Right lobe of liver (tissue), 6 donors: ENCODE measurements around the gene FAM168A. TPM values are rescaled to one million over a fixed set of nuclear protein-coding genes. Genes with fewer than 3 reads are reported as not detected.

ENCODE experiments used
- ATAC-seq, 4 donors: fragments of 200-7000 bp; cut with Tn5 transposase; one replicate each; pipeline ENCODE4 v1.9.1; 2020; ENCODE audit warnings: mild to moderate bottlenecking in 4 of 4, moderate library complexity in 4 of 4
- DNase-seq, 3 donors: peaks; one replicate each; pipeline ENCODE4 v3.0.0-alpha.2; 2020
- H3K27ac ChIP-seq, 3 donors: fragments of 200-600 bp; one replicate each; pipeline ENCODE4 v1.8.0; 2022
- H3K27me3 ChIP-seq, 2 donors: fragments of 200-600 bp; one replicate each; pipeline ENCODE4 v1.8.0; 2022
- H3K36me3 ChIP-seq, 4 donors: fragments of 200-600 bp; sonication (generic) in 1 of 4; one replicate each; pipeline versions ENCODE4 v1.5.1 to v1.8.0; 2017 to 2022; ENCODE audit warnings: control low read depth in 1 of 4
- H3K4me1 ChIP-seq, 4 donors: fragments of 200-600 bp; sonication (generic) in 1 of 4; one replicate each; pipeline versions ENCODE4 v1.5.1 to v1.8.0; 2017 to 2022; ENCODE audit warnings: control low read depth in 1 of 4
- H3K4me3 ChIP-seq, 3 donors: fragments of 200-600 bp; one replicate each; pipeline ENCODE4 v1.8.0; 2022
- H3K9me3 ChIP-seq, 4 donors: fragments of 200-600 bp; sonication (generic) in 1 of 4; one replicate each; pipeline versions ENCODE4 v1.5.1 to v1.8.0; 2017 to 2022; ENCODE audit warnings: control low read depth in 1 of 4
- POLR2A ChIP-seq: fragments of 450-650 bp; IDR thresholded peaks from one replicate; pipeline ENCODE4 v1.6.1; 2017; ENCODE audit warnings: antibody characterized with exemption, mild to moderate bottlenecking
- WGBS: methylation state at CpG from one replicate; pipeline ENCODE4 v1.1.6; 2018; ENCODE audit warnings: low coverage, low lambda C conversion rate; ENCODE audit not compliant: insufficient coverage; ENCODE audit errors: missing lambda C conversion rate; 5-methylcytosine and 5-hydroxymethylcytosine counted together
- intact Hi-C, 2 donors: fragments of 100-400 bp; cut with DNase I; formaldehyde crosslinking; loops; one replicate each; pipeline versions ENCODE4 v1.11.2 to v1.14.1; 2022
- total RNA-seq, 6 experiments: library from RNA; depleted of rRNA in 2 of 6; stranded (reverse); fragments of >200 nt in 2 of 6; fragmentation: NEBNext Ultra II Directional in 3 of 6; extraction: Animal tissue kit (Norgen Biotek cat#: 25700) in 3 of 6; gene quantifications; one replicate each; pipeline versions ENCODE4 v1.1.0 to v1.2.4, GENCODE V29; 2016 to 2023
- TF ChIP-seq, protein P1 (sequence below), 4 donors: fragments of 200-600 bp in 3 of 4; fragments of 450-650 bp in 1 of 4; IDR thresholded peaks; one replicate each; pipeline versions ENCODE4 v1.5.1 to v1.8.0; 2016 to 2022; ENCODE audit warnings: antibody characterized with exemption in 4 of 4, mild to moderate bottlenecking in 2 of 4
- donor health status: DM: no; HTN: yes; CAD: no.
- donor health status: DM: no; HTN: no; CAD: no.
- donor health status: DM: no; HTN: no; CAD: no.
- donor health status: DM: no; HTN: yes; CAD: no.
- donor health status: DM: no; HTN: yes; CAD: no.

The FAM168A gene
- total RNA-seq, 6 experiments from 2014 or later, result 13.0 to 21.5 (median 15.9) TPM

DNA sequence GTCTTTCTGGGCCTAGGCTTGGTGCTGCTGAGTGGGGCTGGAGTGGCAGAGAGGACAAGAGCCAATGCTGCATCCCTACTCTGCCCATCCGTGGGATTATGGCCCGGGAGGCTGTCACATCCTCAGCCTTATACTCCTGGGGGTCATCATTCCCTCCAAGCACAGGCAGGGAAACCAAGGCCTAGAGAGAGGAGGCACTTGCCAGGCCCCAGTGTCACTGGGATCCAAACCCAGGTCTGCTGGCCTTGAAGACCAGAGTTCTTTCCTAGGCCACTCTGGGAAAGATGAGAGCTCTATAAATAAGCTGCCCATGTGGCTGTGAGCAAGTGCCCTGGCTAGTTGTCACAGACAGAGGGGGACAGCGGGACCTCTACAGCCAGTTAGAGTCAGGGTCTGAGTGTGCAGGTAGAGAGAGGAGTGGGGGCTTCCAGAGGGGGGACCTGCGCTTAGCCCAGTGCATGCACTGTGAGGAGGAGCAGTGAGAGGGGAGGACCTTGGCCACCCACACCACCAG lies 217.0 kb downstream of the FAM168A start:
- 80% methylated on average over 1 of the region's 4 CpGs for WGBS
- H3K36me3 ChIP-seq, result no peaks in the 10 kb centered on the region
- H3K27me3 ChIP-seq, result no peaks in the 10 kb centered on the region
- peaks cover 0 to 7% (median 2%) of the 10 kb centered on the region in 4 donors for H3K4me1 ChIP-seq
- no peak overlapping the region for H3K4me3 ChIP-seq
- H3K9me3 ChIP-seq, result no peaks in the 10 kb centered on the region
- ATAC-seq (no peak), DNase-seq (no peak)
- H3K27ac ChIP-seq, result no peak overlapping the region
- intact Hi-C loops, result loop anchor here in 1 of 2 donors (10.0 kb wide), 1 partner anchor 86 kb away; no protein-coding TSS in a partner anchor
- TF ChIP-seq POLR2A, result no peak
- TF ChIP-seq, protein P1, sequence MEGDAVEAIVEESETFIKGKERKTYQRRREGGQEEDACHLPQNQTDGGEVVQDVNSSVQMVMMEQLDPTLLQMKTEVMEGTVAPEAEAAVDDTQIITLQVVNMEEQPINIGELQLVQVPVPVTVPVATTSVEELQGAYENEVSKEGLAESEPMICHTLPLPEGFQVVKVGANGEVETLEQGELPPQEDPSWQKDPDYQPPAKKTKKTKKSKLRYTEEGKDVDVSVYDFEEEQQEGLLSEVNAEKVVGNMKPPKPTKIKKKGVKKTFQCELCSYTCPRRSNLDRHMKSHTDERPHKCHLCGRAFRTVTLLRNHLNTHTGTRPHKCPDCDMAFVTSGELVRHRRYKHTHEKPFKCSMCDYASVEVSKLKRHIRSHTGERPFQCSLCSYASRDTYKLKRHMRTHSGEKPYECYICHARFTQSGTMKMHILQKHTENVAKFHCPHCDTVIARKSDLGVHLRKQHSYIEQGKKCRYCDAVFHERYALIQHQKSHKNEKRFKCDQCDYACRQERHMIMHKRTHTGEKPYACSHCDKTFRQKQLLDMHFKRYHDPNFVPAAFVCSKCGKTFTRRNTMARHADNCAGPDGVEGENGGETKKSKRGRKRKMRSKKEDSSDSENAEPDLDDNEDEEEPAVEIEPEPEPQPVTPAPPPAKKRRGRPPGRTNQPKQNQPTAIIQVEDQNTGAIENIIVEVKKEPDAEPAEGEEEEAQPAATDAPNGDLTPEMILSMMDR (IDR thresholded peaks at IDR 0.05), result no peak

DNA sequence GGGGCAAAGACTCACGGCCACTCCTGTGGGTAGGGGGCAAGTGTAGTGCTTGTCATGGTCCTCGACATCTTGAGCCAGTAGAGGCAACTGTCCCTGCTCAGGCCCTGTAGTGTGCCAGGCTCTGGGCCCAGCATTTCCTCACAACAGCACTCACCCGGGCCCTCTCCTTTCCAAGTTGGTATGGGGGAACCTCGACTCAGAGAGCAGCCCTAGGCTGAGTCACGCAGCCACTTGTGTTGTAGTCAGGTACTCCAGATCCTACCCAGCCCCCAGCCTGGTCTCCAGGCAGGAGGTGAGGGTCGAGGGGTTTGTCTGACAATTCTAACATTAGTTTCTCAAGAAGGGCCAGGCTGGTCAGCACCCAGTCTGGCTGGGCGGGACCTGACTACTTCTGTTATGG lies 217.6 kb downstream of the FAM168A start:
- Histone ChIP-seq H3K36me3 (no peaks in the 10 kb centered on the region), H3K4me1 (peaks cover 0 to 4% (median 2%) of the 10 kb centered on the region in 4 donors), H3K27me3 (no peaks in the 10 kb centered on the region), H3K9me3 (no peaks in the 10 kb centered on the region), H3K4me3 (no peak overlapping the region), H3K27ac (peak overlapping the region in 1 of 3 donors; percentile 26)
- 44% methylated on average over 3 of the region's 7 CpGs for WGBS
- TF ChIP-seq, protein P1 (IDR thresholded peaks at IDR 0.05), result no peak
- TF ChIP-seq POLR2A, result no peak
- no peak for ATAC-seq
- intact Hi-C loops, result loop anchor here in 1 of 2 donors (10.0 kb wide), 1 partner anchor 86 kb away; no protein-coding TSS in a partner anchor
- no peak for DNase-seq

DNA sequence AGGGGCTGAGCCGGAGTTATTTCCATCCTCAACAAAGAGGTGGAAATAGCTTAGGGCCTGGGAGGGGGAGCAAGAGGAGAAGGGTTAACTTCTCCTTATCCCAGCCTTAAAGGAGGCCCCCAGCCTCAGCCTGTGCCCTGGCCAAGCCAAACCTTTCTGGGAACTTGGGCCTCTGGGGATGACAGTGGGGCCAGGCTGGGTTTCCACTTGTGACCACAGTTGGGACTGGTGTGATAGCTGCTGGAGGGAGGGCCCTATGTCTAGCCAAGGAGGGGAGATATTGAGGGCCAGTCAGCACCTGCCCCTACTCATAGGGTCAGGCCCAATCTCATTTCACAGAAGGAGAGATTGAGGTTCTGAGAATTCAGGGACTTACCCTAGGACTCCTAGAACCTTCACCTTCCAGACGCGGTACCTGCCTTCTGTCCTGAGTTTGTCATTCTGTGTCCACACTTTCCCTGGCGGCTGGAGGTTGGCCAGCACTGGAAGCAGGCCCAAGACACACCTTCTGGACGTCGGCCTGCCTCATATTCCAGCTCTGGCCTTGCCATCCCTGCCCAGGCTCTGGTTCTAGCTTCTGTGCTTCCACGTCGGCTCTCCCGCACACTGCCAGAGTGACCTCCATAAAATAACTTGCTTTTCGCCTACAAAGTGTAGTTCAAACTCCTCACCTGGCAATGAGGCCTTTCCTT lies 218.6 kb downstream of the FAM168A start:
- H3K27ac ChIP-seq, result no peak overlapping the region
- DNase-seq, result peak in 1 of 3 donors; percentile 73

DNA sequence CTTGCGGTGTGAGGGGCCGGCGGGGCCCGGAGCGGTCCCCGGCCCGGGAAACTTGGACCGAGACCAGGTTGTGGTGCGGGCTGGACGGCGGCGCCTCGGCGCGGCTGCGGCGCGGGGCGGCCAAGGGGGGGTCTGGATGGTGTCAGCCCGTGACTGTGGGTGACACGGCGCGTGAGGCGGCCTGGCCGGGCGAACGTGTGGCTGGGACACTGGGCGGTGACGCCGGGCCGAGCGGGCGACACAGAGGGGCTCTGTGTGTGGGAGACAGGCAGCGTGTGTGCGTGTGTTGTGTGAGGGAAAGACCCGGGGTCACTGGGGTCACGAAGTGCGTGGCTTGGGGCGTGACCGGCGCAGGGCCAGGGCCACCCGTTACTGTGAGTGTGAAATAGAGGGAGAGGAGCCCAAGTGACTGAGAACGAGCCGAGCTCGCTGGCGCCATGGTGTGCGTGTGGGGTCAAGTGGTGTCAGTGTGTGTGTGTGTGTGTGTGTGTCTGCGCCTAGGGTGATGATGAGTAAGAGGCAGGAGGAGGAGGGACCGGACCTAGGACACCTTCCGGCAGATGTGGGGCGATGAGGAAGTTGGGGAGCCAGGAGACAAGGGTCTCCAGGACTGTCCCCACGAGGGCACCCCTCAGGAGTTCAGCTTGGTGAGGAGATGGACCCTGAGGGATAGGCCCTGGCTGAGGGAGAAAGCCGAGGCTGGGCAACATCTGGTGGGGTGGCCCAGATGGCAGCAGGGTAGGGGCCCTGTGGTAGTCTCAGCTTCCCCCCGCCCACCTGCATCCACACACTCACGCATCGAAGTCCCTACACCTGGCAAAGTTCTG lies 220.9 kb downstream of the FAM168A start:
- peak overlapping the region; percentile 65 to 80 (median 72) for H3K4me3 ChIP-seq
- ATAC-seq (peak; percentile 9 to 47 (median 26)), DNase-seq (peak in 2 of 3 donors; percentile 63 to 76)
- peaks cover 0 to 4% (median 1%) of the 10 kb centered on the region in 4 donors for H3K4me1 ChIP-seq
- no peaks in the 10 kb centered on the region for H3K27me3 ChIP-seq
- H3K36me3 ChIP-seq, result no peaks in the 10 kb centered on the region
- H3K27ac ChIP-seq, result peak overlapping the region; percentile 53 to 89 (median 79)
- H3K9me3 ChIP-seq, result no peaks in the 10 kb centered on the region
- TF ChIP-seq, protein P1 (IDR thresholded peaks at IDR 0.05), result no peak
- TF ChIP-seq POLR2A, result peak; percentile 18
- WGBS, result 0% methylated on average over 3 of the region's 56 CpGs
- intact Hi-C loops, result no loop called here

More for the DNA sequence above, 218.6 kb downstream of the FAM168A start:
- intact Hi-C loops, result no loop called here
- Histone ChIP-seq H3K9me3 (no peaks in the 10 kb centered on the region), H3K4me1 (peaks cover 0 to 4% (median 1%) of the 10 kb centered on the region in 4 donors), H3K36me3 (no peaks in the 10 kb centered on the region), H3K4me3 (no peak overlapping the region), H3K27me3 (no peaks in the 10 kb centered on the region)
- TF ChIP-seq POLR2A, result no peak
- TF ChIP-seq, protein P1 (IDR thresholded peaks at IDR 0.05), result no peak
- WGBS, result 61% methylated on average over 5 of the region's 10 CpGs
- ATAC-seq, result peak in 1 of 4 donors; percentile 7
